HK-2 (cell line): ENCODE results near the gene FANCC.

Experiments used
- DNase-seq: peaks from one replicate; pipeline ENCODE4 v3.0.0-alpha.2; 2018; ENCODE audit not compliant: unreplicated experiment

The FANCC gene, protein sequence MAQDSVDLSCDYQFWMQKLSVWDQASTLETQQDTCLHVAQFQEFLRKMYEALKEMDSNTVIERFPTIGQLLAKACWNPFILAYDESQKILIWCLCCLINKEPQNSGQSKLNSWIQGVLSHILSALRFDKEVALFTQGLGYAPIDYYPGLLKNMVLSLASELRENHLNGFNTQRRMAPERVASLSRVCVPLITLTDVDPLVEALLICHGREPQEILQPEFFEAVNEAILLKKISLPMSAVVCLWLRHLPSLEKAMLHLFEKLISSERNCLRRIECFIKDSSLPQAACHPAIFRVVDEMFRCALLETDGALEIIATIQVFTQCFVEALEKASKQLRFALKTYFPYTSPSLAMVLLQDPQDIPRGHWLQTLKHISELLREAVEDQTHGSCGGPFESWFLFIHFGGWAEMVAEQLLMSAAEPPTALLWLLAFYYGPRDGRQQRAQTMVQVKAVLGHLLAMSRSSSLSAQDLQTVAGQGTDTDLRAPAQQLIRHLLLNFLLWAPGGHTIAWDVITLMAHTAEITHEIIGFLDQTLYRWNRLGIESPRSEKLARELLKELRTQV

GRCh38 chr9:95317119-95317892 lies at the start of gene FANCC:
Gene FANCC, minus strand, starts transcription at chr9:95317709. Its CDS starts 68,418 bp downstream, at chr9:95249291.
- DNase-seq, result peak; percentile 91

GRCh38 chr9:95366731-95367325 lies 49.3 kb upstream of the FANCC start:
- DNase-seq, result no peak

GRCh38 chr9:95365766-95366165 lies 48.3 kb upstream of the FANCC start:
- no peak for DNase-seq

DNA sequence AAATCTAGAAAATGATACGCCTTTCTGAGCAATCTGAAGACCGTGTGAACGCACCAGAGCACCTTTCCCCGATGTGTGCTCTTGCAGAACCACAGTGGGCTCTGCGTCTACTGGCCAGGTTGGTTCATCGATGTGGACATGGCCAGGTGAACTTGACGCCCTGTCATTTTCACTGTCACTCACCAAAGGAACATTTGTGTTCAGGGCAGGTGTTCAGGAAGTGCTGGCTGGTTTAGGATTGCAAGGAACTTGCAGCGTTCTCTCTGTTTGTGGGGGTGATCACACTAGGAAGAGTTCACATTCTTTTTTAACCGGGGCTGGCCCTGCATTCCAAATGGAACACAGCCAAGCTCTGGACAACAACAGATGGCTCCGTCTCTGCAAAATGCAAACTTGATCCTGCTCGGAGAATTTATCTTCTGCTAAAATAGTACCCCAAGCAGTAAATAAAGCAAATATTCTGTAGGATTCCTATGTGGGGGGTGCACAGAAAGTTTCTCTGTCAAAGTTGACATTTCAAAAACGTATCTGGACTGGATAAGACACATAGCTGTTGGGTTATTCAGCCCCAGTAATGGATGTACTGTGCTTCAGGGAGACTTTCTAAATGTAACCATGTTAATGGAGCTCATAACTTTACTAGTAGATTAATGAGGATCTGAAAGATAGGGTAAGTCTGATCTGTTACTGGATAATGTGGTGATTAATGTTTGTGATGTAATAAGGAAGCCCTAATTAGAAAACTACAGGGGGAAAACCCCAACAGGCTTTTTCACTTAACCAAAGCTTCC lies 45.7 kb upstream of the FANCC start:
- DNase-seq, result no peak

DNA sequence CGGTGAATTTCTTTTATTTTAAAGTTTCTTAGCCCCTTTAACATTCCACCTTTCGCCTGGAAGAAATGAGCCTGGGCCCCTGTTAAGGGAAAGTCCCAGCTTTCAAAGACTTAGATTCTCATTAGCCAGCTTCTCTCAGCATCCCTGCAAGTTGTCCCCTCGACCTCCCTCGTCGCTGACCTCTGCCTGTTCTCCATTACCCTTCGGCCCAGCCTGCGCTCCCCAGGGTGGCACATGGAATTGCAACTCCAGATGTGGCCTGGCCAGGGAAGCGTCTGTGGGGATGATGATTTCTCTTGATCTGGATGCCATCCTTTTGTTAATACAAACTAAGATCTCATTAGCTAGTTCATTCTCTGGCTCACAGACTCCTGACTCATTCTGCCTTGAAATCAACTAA lies 43.4 kb upstream of the FANCC start:
- DNase-seq, result no peak

DNA sequence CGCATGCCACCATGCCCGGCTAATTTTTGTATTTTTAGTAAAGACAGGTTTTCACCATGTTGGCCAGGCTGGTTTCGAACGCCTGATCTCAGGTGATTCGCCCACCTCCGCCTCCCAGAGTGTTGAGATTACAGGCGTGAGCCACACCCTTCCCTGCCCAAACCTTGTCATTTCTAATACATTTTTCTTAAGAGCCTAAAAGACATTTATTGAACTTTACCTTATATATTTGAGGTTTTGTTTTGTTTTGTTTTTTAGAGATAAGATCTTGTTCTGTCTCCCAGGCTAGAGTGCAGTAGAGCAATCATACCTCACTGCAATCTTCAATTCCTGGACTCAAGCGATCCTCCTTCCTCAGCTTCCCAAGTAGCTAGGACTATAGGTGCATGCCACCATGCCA lies 39.8 kb upstream of the FANCC start:
- no peak for DNase-seq

- DNase-seq, result no peak
These were observed 38.0 kb upstream of the FANCC start for GRCh38 chr9:95355500-95355899.

- no peak for DNase-seq
These were observed 33.5 kb upstream of the FANCC start for GRCh38 chr9:95351051-95351450.

- no peak for DNase-seq
These were observed 32.8 kb upstream of the FANCC start for GRCh38 chr9:95350266-95350665.

DNA sequence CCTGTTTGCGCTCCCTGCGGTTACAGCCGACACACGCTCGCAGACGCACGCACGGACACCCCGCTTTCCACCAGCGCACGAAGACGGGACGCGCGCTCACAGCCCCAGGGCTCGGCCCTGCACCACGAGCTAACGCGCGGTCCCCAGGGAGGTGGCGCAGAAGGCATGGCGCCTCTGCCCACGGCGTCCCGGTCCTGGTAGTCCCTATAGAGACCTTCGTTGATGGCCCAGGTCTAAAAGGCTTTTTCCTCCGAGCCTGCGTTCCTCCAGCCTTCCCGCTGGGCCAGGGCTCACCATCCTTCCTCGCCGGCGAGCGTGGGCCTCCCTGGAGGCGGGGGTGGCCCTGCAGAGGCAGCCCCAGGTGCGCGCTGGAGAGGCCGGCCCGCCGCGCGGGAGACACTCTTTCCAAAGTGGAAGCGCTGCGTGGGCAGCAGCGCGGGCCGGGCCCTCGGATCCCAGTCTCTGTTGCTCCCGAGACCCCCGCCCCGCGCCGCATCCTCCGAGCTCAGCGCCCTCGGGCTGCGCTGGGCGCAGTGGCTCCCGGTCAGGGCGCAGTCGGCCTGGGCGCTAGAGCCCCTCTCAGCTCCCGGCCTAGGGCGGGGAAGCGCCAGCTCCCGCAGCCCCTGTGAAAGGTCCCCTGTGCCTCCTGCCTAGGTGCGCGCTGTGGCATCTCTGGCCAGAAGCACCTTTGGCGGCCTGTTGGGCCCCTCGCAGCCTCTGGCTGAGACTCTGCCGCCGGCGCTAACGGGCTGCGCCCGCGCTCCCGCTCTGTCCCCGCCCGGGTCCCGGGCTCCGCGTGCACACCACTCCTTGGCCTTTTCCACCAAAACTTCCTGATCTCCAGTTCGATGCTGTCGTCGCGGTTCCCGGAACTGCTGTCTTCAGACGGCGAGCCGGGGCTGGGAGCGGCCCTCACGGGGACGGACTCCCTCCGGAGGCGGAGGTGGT lies 31.9 kb upstream of the FANCC start:
- no peak for DNase-seq

GRCh38 chr9:95346021-95346420 lies 28.5 kb upstream of the FANCC start:
- DNase-seq, result no peak

- DNase-seq, result no peak
These were observed 27.3 kb upstream of the FANCC start for GRCh38 chr9:95344735-95345325.

DNA sequence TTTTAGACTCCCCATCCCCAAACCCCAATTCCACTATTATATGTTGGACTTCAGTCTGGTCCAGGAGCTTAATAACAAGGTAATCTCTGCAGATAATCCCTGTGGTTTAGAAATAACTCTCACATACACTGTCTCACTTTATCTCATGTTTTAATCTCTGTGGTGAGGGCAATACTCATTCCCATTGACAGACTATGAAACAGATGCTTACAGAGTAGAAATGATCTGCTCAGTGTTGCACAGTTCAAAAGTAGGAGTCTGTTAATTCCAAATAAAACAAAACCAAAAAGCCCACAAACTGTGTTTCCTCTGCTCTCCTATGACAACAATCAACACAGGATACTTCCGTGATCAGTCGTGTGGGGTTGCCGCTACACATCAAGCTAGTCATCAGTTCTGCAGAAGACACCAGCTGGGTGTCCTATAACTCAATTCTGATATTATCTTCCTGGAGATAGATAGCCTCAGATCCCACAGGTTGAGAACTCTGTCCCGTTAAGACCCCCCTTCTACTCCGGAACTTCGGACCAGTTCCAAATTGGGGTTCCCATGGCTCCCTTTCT lies 26.3 kb upstream of the FANCC start:
- no peak for DNase-seq

DNA sequence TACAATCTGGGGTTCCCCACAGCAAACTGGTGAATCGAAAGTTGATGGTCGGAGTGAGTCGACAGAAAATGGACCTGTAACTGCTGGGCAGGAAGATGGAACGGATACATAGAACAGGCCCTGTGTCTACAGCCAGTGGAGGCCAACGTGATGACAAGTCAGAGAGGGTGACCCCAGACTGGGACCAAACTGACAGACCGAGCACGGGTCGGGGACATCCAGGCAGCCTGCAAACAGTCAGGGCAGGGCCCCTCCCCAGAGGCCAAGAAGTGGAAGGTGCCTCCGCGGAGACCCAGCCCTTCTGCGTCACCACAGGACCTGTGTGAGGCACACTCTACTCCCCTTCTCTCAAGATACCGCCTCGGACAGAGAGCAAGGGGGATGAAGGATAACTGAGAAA lies 25.1 kb upstream of the FANCC start:
- no peak for DNase-seq

- no peak for DNase-seq
These were observed 23.9 kb upstream of the FANCC start for GRCh38 chr9:95341293-95341962.

GRCh38 chr9:95338243-95338642 lies 20.7 kb upstream of the FANCC start:
- DNase-seq, result no peak

DNA sequence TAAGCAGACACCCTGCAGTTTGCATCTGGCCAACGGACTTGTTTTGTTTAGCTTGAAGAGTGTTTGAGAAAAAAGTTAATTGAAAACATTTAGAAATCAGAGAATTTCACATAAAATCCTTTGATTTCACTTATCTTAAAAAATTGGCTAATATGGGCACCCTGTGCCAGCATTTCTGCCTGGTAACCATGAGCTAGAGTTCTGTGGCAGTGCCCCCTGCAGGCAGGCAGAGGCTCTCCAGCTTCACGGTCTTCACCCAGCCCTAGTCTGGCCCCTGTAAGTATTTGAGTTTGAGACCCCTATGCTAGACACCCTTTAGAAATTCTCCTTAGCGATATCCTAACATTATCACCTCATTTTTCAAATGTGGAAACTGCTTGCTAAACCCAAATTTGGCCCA lies 18.8 kb upstream of the FANCC start:
- no peak for DNase-seq

DNA sequence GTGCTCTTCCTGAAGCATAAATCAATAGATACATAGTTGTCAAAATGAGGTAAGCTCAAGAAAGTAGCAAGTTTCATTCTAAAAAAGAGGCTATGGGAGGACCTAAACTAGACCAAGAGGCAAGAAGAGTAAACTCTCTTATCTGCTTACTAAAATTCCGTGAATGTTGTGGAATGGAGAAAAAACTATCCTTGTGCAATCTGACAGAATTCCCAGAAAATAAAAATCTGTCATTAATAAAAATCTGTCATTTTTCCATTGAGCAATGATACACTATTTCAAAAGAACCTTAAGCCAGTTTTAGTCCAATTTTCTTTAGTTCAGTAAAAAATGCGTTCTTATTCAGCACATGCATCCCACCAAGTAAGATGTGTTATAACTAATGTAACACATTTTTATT lies 15.9 kb upstream of the FANCC start:
- no peak for DNase-seq

GRCh38 chr9:95332860-95333259 lies 15.4 kb upstream of the FANCC start:
- DNase-seq, result no peak
